Middle frontal gyrus (tissue), 1 donor: ENCODE results near the gene NRCAM.
"Not testable (repeated sequence)": the region's sequence is repeated elsewhere in the genome, so short reads cannot be mapped to it uniquely, and the experiment has no call there.

Experiments
- DNase-seq: peaks from one replicate; pipeline ENCODE4 v3.0.0-alpha.2; 2015; ENCODE audit warnings: low spot score; ENCODE audit errors: extremely low spot score

Gene NRCAM

GRCh38 chr7:108403597-108404217, 52.5 kb downstream of the NRCAM start:
- DNase-seq = no peak

GRCh38 chr7:108402865-108403264, 53.4 kb downstream of the NRCAM start:
- DNase-seq = no peak

GRCh38 chr7:108396080-108396479, 60.2 kb downstream of the NRCAM start:
- no peak for DNase-seq

GRCh38 chr7:108395426-108395825, 60.8 kb downstream of the NRCAM start:
- no peak for DNase-seq

- DNase-seq = not testable (repeated sequence)
Observed at GRCh38 chr7:108393097-108393496, 63.1 kb downstream of the NRCAM start.

GRCh38 chr7:108387686-108388085, 68.5 kb downstream of the NRCAM start:
- not testable (repeated sequence) for DNase-seq

GRCh38 chr7:108385834-108386422, 70.3 kb downstream of the NRCAM start:
- no peak for DNase-seq

GRCh38 chr7:108384716-108385483, 71.3 kb downstream of the NRCAM start:
- DNase-seq = no peak

- DNase-seq = no peak
Observed at GRCh38 chr7:108382932-108383331, 73.3 kb downstream of the NRCAM start.

GRCh38 chr7:108380517-108380916, 75.7 kb downstream of the NRCAM start:
- no peak for DNase-seq

GRCh38 chr7:108376206-108376605, 80.0 kb downstream of the NRCAM start:
- no peak for DNase-seq

GRCh38 chr7:108375668-108376067, 80.6 kb downstream of the NRCAM start:
- DNase-seq = no peak

- no peak for DNase-seq
Observed at GRCh38 chr7:108374899-108375298, 81.3 kb downstream of the NRCAM start.

- DNase-seq = no peak
Observed at GRCh38 chr7:108372618-108373017, 83.6 kb downstream of the NRCAM start.

GRCh38 chr7:108370616-108371015, 85.6 kb downstream of the NRCAM start:
- no peak for DNase-seq

GRCh38 chr7:108368466-108368865, 87.8 kb downstream of the NRCAM start:
- no peak for DNase-seq

- no peak for DNase-seq
Observed at GRCh38 chr7:108367946-108368345, 88.3 kb downstream of the NRCAM start.

GRCh38 chr7:108367314-108367713, 88.9 kb downstream of the NRCAM start:
- DNase-seq = no peak

- no peak for DNase-seq
Observed at GRCh38 chr7:108363659-108364058, 92.6 kb downstream of the NRCAM start.

- DNase-seq = no peak
Observed at GRCh38 chr7:108360058-108360800, 96.0 kb downstream of the NRCAM start.

- no peak for DNase-seq
Observed at GRCh38 chr7:108358553-108358952, 97.7 kb downstream of the NRCAM start.

- no peak for DNase-seq
Observed at GRCh38 chr7:108351729-108352131, 104.5 kb downstream of the NRCAM start.
